Measurements from ENCODE around the gene DGKG. TPM values are rescaled to one million over a fixed set of nuclear protein-coding genes. Genes with fewer than 3 reads are reported as not detected.

Gene DGKG
- total and polyA plus RNA-seq, 2 donors (not counting 1 experiment from before 2014, with no cell fraction given), result 0.67 to 10.9 TPM

GRCh38 chr3:186127463-186127862 is 234.6 kb downstream of the DGKG start:
- H4K20me1 ChIP-seq (ENCODE audit: control insufficient read depth, insufficient read depth, low read length, poor library complexity, severe bottlenecking), result no peaks in the 10 kb centered on the region
- no peak overlapping the region for H3K4me3 ChIP-seq (ENCODE audit: control extremely low read depth in 1 of 5, extremely low read depth in 1 of 5, insufficient read depth in 1 of 5, low read depth in 2 of 5, low read length in 4 of 5)
- CTCF ChIA-PET, result interaction anchor here (0.7 kb wide), 1 partner anchor 413 kb away, joined by 3 read pairs; no protein-coding TSS in a partner anchor
- Mint-ChIP-seq H3K27ac (no peak overlapping the region), H3K4me1 (no peaks in the 10 kb centered on the region), H3K9me3 (ENCODE audit: insufficient read depth) (no peaks in the 10 kb centered on the region), H3K27me3 (peaks cover 12% of the 10 kb centered on the region), H3K4me3 (no peak overlapping the region)
- no peaks in the 10 kb centered on the region for H3K27me3 ChIP-seq (replicated peaks in 1 of 4; ENCODE audit: control extremely low read depth in 1 of 4, control insufficient read depth in 3 of 4, insufficient read depth in 4 of 4, low read length in 3 of 4)
- H2AFZ ChIP-seq (ENCODE audit: insufficient read depth, low read depth, low read length, poor library complexity, severe bottlenecking), result no peak overlapping the region
- DNase-seq (no peak), ATAC-seq (ENCODE audit: low read depth) (no peak)
- H3K9ac ChIP-seq (ENCODE audit: low read length), result no peak overlapping the region
- intact Hi-C loops (cut with micrococcal nuclease), result no loop called here
- H3K9me3 ChIP-seq (ENCODE audit: control extremely low read depth in 1 of 3, control insufficient read depth in 2 of 3, insufficient read depth in 1 of 3, low read length in 2 of 3), result no peaks in the 10 kb centered on the region
- H3K27ac ChIP-seq (ENCODE audit: low read length in 2 of 2), result no peak overlapping the region
- WGBS (ENCODE audit: insufficient coverage), result 80% methylated on average over 1 of the region's 7 CpGs
- no peak overlapping the region for H3K4me2 ChIP-seq (replicated peaks; ENCODE audit: low read depth, low read length, poor library complexity, severe bottlenecking)
- no peaks in the 10 kb centered on the region for H3K79me2 ChIP-seq (ENCODE audit: control insufficient read depth, insufficient read depth, low read length)
- H3K36me3 ChIP-seq (replicated peaks in 1 of 2; ENCODE audit: control extremely low read depth in 1 of 2, control insufficient read depth in 1 of 2, extremely low read depth in 1 of 2, insufficient read depth in 2 of 2, low read length in 1 of 2), result no peaks in the 10 kb centered on the region
- POLR2A ChIA-PET, result no interaction called here
- H3K4me1 ChIP-seq (ENCODE audit: control insufficient read depth in 2 of 2, insufficient read depth in 2 of 2, low read length in 2 of 2), result no peaks in the 10 kb centered on the region
- no peak for TF ChIP-seq CTCF (IDR thresholded peaks at IDR 0.05)
- TF ChIP-seq EZH2 (IDR thresholded peaks at IDR 0.05; ENCODE audit: borderline replicate concordance, insufficient read depth, low read depth, low read length, poor library complexity, severe bottlenecking), result no peak

- POLR2A ChIA-PET, result no interaction called here
- H3K9me3 Mint-ChIP-seq (ENCODE audit: insufficient read depth), result no peaks in the 10 kb centered on the region
- Histone ChIP-seq H3K27me3 (replicated peaks in 1 of 4; ENCODE audit: control extremely low read depth in 1 of 4, control insufficient read depth in 3 of 4, insufficient read depth in 4 of 4, low read length in 3 of 4) (peaks cover 0 to 7% (median 3%) of the 10 kb centered on the region in 4 experiments), H3K4me1 (ENCODE audit: control insufficient read depth in 2 of 2, insufficient read depth in 2 of 2, low read length in 2 of 2) (no peaks in the 10 kb centered on the region), H3K4me2 (replicated peaks; ENCODE audit: low read depth, low read length, poor library complexity, severe bottlenecking) (no peak overlapping the region), H3K4me3 (ENCODE audit: control extremely low read depth in 1 of 5, extremely low read depth in 1 of 5, insufficient read depth in 1 of 5, low read depth in 2 of 5, low read length in 4 of 5) (no peak overlapping the region), H2AFZ (ENCODE audit: insufficient read depth, low read depth, low read length, poor library complexity, severe bottlenecking) (no peak overlapping the region), H3K79me2 (ENCODE audit: control insufficient read depth, insufficient read depth, low read length) (no peaks in the 10 kb centered on the region), H3K36me3 (replicated peaks in 1 of 2; ENCODE audit: control extremely low read depth in 1 of 2, control insufficient read depth in 1 of 2, extremely low read depth in 1 of 2, insufficient read depth in 2 of 2, low read length in 1 of 2) (no peaks in the 10 kb centered on the region), H3K27ac (ENCODE audit: low read length in 2 of 2) (no peak overlapping the region), H3K9ac (ENCODE audit: low read length) (no peak overlapping the region), H4K20me1 (ENCODE audit: control insufficient read depth, insufficient read depth, low read length, poor library complexity, severe bottlenecking) (no peaks in the 10 kb centered on the region), H3K9me3 (ENCODE audit: control extremely low read depth in 1 of 3, control insufficient read depth in 2 of 3, insufficient read depth in 1 of 3, low read length in 2 of 3) (no peaks in the 10 kb centered on the region)
- WGBS (ENCODE audit: insufficient coverage), result 94% methylated on average over 2 of the region's 2 CpGs
- DNase-seq, result no peak
- peaks cover 24% of the 10 kb centered on the region for H3K27me3 Mint-ChIP-seq
- no peak for ATAC-seq (ENCODE audit: low read depth)
- intact Hi-C loops (cut with micrococcal nuclease), result no loop called here
- TF ChIP-seq CTCF (IDR thresholded peaks at IDR 0.05), result no peak
- TF ChIP-seq EZH2 (IDR thresholded peaks at IDR 0.05; ENCODE audit: borderline replicate concordance, insufficient read depth, low read depth, low read length, poor library complexity, severe bottlenecking), result no peak
- no peak overlapping the region for H3K4me3 Mint-ChIP-seq
- H3K27ac Mint-ChIP-seq, result no peak overlapping the region
- CTCF ChIA-PET, result no interaction called here
- H3K4me1 Mint-ChIP-seq, result no peaks in the 10 kb centered on the region
Observed at GRCh38 chr3:186125118-186125517, 236.9 kb downstream of the DGKG start.

Data from B cell (primary cell).